NCI-H2227 treated with DMSO at 0.1 percent for 48 hours (cell line): ENCODE data around the gene CCDC14.
"Not testable (repeated sequence)": the region's sequence is repeated elsewhere in the genome, so short reads cannot be mapped to it uniquely, and the experiment has no call there.

Source experiments
- DNase-seq: peaks from one replicate; lab custom pipeline; 2025; lab: John Stamatoyannopoulos, UW

CCDC14 gene

GRCh38 chr3:123966799-123967198 lies 5.8 kb upstream of the CCDC14 start:
- DNase-seq: not testable (repeated sequence)

GRCh38 chr3:123964793-123965192 lies 3.8 kb upstream of the CCDC14 start:
- DNase-seq: not testable (repeated sequence)

GRCh38 chr3:123961508-123961856 lies 453 bp upstream of the CCDC14 start:
- no peak for DNase-seq

GRCh38 chr3:123953735-123954134 lies 7.3 kb downstream of the CCDC14 start:
- no peak for DNase-seq

- DNase-seq: no peak
Observed at GRCh38 chr3:123952844-123953520, 8.0 kb downstream of the CCDC14 start.

GRCh38 chr3:123951522-123952447 lies 9.2 kb downstream of the CCDC14 start:
- DNase-seq: no peak

GRCh38 chr3:123949641-123950040 lies 11.4 kb downstream of the CCDC14 start:
- DNase-seq: no peak

- DNase-seq: no peak
Observed at GRCh38 chr3:123948449-123948848, 12.6 kb downstream of the CCDC14 start.

GRCh38 chr3:123947482-123947881 lies 13.5 kb downstream of the CCDC14 start:
- no peak for DNase-seq

GRCh38 chr3:123941542-123941941 lies 19.5 kb downstream of the CCDC14 start:
- no peak for DNase-seq

GRCh38 chr3:123941121-123941520 lies 19.9 kb downstream of the CCDC14 start:
- DNase-seq: no peak

- no peak for DNase-seq
Observed at GRCh38 chr3:123939706-123940105, 21.3 kb downstream of the CCDC14 start.

GRCh38 chr3:123936400-123936799 lies 24.6 kb downstream of the CCDC14 start:
- no peak for DNase-seq

- DNase-seq: no peak
Observed at GRCh38 chr3:123935830-123936229, 25.2 kb downstream of the CCDC14 start.

- DNase-seq: no peak
Observed at GRCh38 chr3:123934250-123934649, 26.8 kb downstream of the CCDC14 start.

GRCh38 chr3:123930445-123930844 lies 30.6 kb downstream of the CCDC14 start:
- DNase-seq: no peak

- DNase-seq: no peak
Observed at GRCh38 chr3:123929325-123929724, 31.7 kb downstream of the CCDC14 start.

- no peak for DNase-seq
Observed at GRCh38 chr3:123926396-123926795, 34.6 kb downstream of the CCDC14 start.

GRCh38 chr3:123920868-123921267 lies 40.2 kb downstream of the CCDC14 start:
- no peak for DNase-seq

- no peak for DNase-seq
Observed at GRCh38 chr3:123920383-123920782, 40.6 kb downstream of the CCDC14 start.

- no peak for DNase-seq
Observed at GRCh38 chr3:123919353-123919752, 41.7 kb downstream of the CCDC14 start.

- DNase-seq: no peak
Observed at GRCh38 chr3:123914829-123915228, 46.2 kb downstream of the CCDC14 start.

- DNase-seq: no peak
Observed at GRCh38 chr3:123909785-123910184, 51.2 kb downstream of the CCDC14 start.
